Keratinocyte (primary cell): ENCODE results near the gene TRIM43. TPM values are rescaled to one million over a fixed set of nuclear protein-coding genes. Genes with fewer than 3 reads are reported as not detected.

Experiments used
- DNase-seq: peaks from one replicate; pipeline ENCODE4 v3.0.0-alpha.2; 2011; ENCODE audit warnings: low read depth, missing footprints, low spot score
- FAIRE-seq: peaks from 2 replicates; lab custom pipeline; 2011; peaks lifted over from hg19 to GRCh38; lab: Jason Lieb, UNC
- H2AFZ ChIP-seq: 2 replicates; pipeline ENCODE4 v1.6.0; 2012; ENCODE audit warnings: low read length, control low read depth, inconsistent platforms; ENCODE audit not compliant: control insufficient read depth
- H3K27ac ChIP-seq: 2 replicates; pipeline ENCODE4 v1.5.1; 2011; ENCODE audit warnings: low read length; ENCODE audit not compliant: control insufficient read depth, insufficient read depth
- H3K27me3 ChIP-seq: 3 replicates; pipeline ENCODE4 v1.6.0; 2011; ENCODE audit warnings: low read length; ENCODE audit not compliant: control insufficient read depth, insufficient read depth; ENCODE audit errors: extremely low read depth
- H3K36me3 ChIP-seq, 2 experiments: 2 replicates in 1 of 2; 3 replicates in 1 of 2; pipeline ENCODE4 v1.5.1; 2011; ENCODE audit warnings: low read length in 2 of 2, mild to moderate bottlenecking in 1 of 2; ENCODE audit not compliant: control insufficient read depth in 2 of 2, insufficient read depth in 2 of 2; ENCODE audit errors: extremely low read depth in 1 of 2
- H3K4me1 ChIP-seq: 3 replicates; pipeline ENCODE4 v1.5.1; 2011; ENCODE audit warnings: low read length; ENCODE audit not compliant: control insufficient read depth, insufficient read depth; ENCODE audit errors: extremely low read depth
- H3K4me2 ChIP-seq: 3 replicates; pipeline ENCODE4 v1.6.0; 2011; ENCODE audit warnings: low read depth, low read length; ENCODE audit not compliant: control insufficient read depth, insufficient read depth; ENCODE audit errors: extremely low read depth
- H3K4me3 ChIP-seq, 3 experiments: fragments of 200-600 bp in 1 of 3; sonication (generic) in 1 of 3; 2 replicates in 2 of 3; 3 replicates in 1 of 3; pipeline ENCODE4 v1.5.1; 2011 to 2016; ENCODE audit warnings: low read length in 3 of 3, mild to moderate bottlenecking in 3 of 3, control low read depth in 2 of 3, inconsistent platforms in 1 of 3, low read depth in 1 of 3, mixed read lengths in 1 of 3, mixed run types in 1 of 3, moderate library complexity in 1 of 3; ENCODE audit not compliant: control insufficient read depth in 2 of 3, insufficient read depth in 2 of 3; ENCODE audit errors: extremely low read depth in 1 of 3
- H3K79me2 ChIP-seq: 2 replicates; pipeline ENCODE4 v1.6.0; 2012; ENCODE audit warnings: low read length; ENCODE audit not compliant: control insufficient read depth, insufficient read depth
- H3K9ac ChIP-seq: 3 replicates; pipeline ENCODE4 v1.6.0; 2011; ENCODE audit warnings: low read length; ENCODE audit not compliant: control insufficient read depth, insufficient read depth; ENCODE audit errors: extremely low read depth
- H3K9me1 ChIP-seq: 3 replicates; pipeline ENCODE4 v1.6.0; 2011; ENCODE audit warnings: low read length; ENCODE audit not compliant: control insufficient read depth, insufficient read depth; ENCODE audit errors: extremely low read depth
- H3K9me3 ChIP-seq: 2 replicates; pipeline ENCODE4 v1.5.1; 2012; ENCODE audit warnings: low read depth, low read length; ENCODE audit not compliant: control insufficient read depth
- H4K20me1 ChIP-seq: 3 replicates; pipeline ENCODE4 v1.6.0; 2011; ENCODE audit warnings: low read length; ENCODE audit not compliant: control insufficient read depth, insufficient read depth; ENCODE audit errors: extremely low read depth
- CTCF ChIP-seq, 3 experiments: IDR thresholded peaks in 1 of 3; conservative IDR thresholded peaks in 1 of 3; optimal IDR thresholded peaks in 1 of 3; 2 replicates in 2 of 3; 3 replicates in 1 of 3; pipeline versions ENCODE3 to v1.5.1; 2011; ENCODE audit warnings: low read length in 3 of 3, mild to moderate bottlenecking in 3 of 3, moderate library complexity in 2 of 3, control low read depth in 1 of 3, inconsistent platforms in 1 of 3; ENCODE audit not compliant: insufficient read depth in 2 of 3; ENCODE audit errors: extremely low read depth in 1 of 3
- EZH2 ChIP-seq: IDR thresholded peaks from one replicate; pipeline ENCODE4 v1.6.1; 2012; ENCODE audit warnings: inconsistent platforms, mild to moderate bottlenecking, low read length, moderate library complexity
- dilution Hi-C: fragments of 300-500 bp; cut with MboI; formaldehyde crosslinking; loops from one replicate; pipeline ENCODE4 v1.7.0; 2020; ENCODE audit warnings: low sequenced_read_pairs; ENCODE audit not compliant: extremely low pct_ligation_motif_present
- polyA plus RNA-seq, 5 experiments: library from polyadenylated mRNA; depleted of rRNA in 3 of 5; stranded (reverse) in 3 of 5; stranded (forward) in 1 of 5; unstranded in 1 of 5; fragments of >200 nt; gene quantifications; 1 replicate in 1 of 5; 2 replicates in 3 of 5; 3 replicates in 1 of 5; pipeline versions ENCODE4 v1.2.1 to v1.2.3, GENCODE V29; 2011 to 2012; ENCODE audit warnings: missing spikeins in 2 of 5, low read depth in 1 of 5, low replicate concordance in 1 of 5

TRIM43 gene
- polyA plus RNA-seq, 1 donor (not counting 4 experiments of a cell fraction or from before 2014, with no cell fraction given): not detected

- Histone ChIP-seq H4K20me1 (no peaks in the 10 kb centered on the region), H3K79me2 (no peaks in the 10 kb centered on the region), H3K4me3 (no peak overlapping the region), H3K9me3 (no peaks in the 10 kb centered on the region), H3K4me2 (no peak overlapping the region), H2AFZ (no peak overlapping the region), H3K9me1 (no peaks in the 10 kb centered on the region), H3K4me1 (no peaks in the 10 kb centered on the region), H3K36me3 (no peaks in the 10 kb centered on the region), H3K9ac (no peak overlapping the region), H3K27me3 (no peaks in the 10 kb centered on the region), H3K27ac (no peak overlapping the region)
- FAIRE-seq: no peak
- TF ChIP-seq CTCF (optimal IDR thresholded peaks at IDR 0.05 in 1 of 3, IDR thresholded peaks at IDR 0.05 in 1 of 3, conservative IDR thresholded peaks at IDR 0.05 in 1 of 3; ENCODE audit: extremely low read depth in 1 of 3, insufficient read depth in 2 of 3, low read length in 3 of 3): no peak
- TF ChIP-seq EZH2: no peak
- no peak for DNase-seq
- dilution Hi-C loops: no loop called here
These were observed 17.9 kb upstream of the TRIM43 start for GRCh38 chr2:95573866-95574265.

GRCh38 chr2:95574506-95574905, 17.3 kb upstream of the TRIM43 start:
- H3K4me2 ChIP-seq: no peak overlapping the region
- TF ChIP-seq CTCF (optimal IDR thresholded peaks at IDR 0.05 in 1 of 3, IDR thresholded peaks at IDR 0.05 in 1 of 3, conservative IDR thresholded peaks at IDR 0.05 in 1 of 3; ENCODE audit: extremely low read depth in 1 of 3, insufficient read depth in 2 of 3, low read length in 3 of 3) (no peak), EZH2 (no peak)
- no peak for FAIRE-seq
- H3K36me3 ChIP-seq: no peaks in the 10 kb centered on the region
- H3K4me3 ChIP-seq: no peak overlapping the region
- H3K9me1 ChIP-seq: no peaks in the 10 kb centered on the region
- no peak for DNase-seq
- H3K4me1 ChIP-seq: no peaks in the 10 kb centered on the region
- no peak overlapping the region for H3K9ac ChIP-seq
- H3K27ac ChIP-seq: no peak overlapping the region
- no peak overlapping the region for H2AFZ ChIP-seq
- no peaks in the 10 kb centered on the region for H3K9me3 ChIP-seq
- no peaks in the 10 kb centered on the region for H3K27me3 ChIP-seq
- H3K79me2 ChIP-seq: no peaks in the 10 kb centered on the region
- H4K20me1 ChIP-seq: no peaks in the 10 kb centered on the region
- dilution Hi-C loops: no loop called here
